SU-DHL-6 (cell line): ENCODE data around the gene HMSD.
A peak's percentile ranks its signal among the peaks of the same experiment; 100 is the strongest.

Source experiments
- H2AFZ ChIP-seq: fragments of 200-600 bp; sonication (generic); 2 replicates; pipeline ENCODE4 v1.6.1; 2014; ENCODE audit warnings: low read depth, mild to moderate bottlenecking, moderate library complexity, mixed read lengths, antibody characterized with exemption, low read length; ENCODE audit not compliant: severe bottlenecking
- H3F3A ChIP-seq: fragments of 200-600 bp; shearing (Covaris generic); 2 replicates; pipeline ENCODE4 v1.6.0; 2016; ENCODE audit warnings: antibody characterized with exemption, mild to moderate bottlenecking; ENCODE audit not compliant: insufficient read depth
- H3K27ac ChIP-seq: fragments of 200-600 bp; sonication (generic); 2 replicates; pipeline ENCODE4 v1.5.1; 2016; ENCODE audit warnings: low read depth, mild to moderate bottlenecking, low read length, moderate library complexity, mixed read lengths
- H3K27me3 ChIP-seq: fragments of 200-600 bp; sonication (generic), shearing (Covaris generic); 2 replicates; pipeline ENCODE4 v1.6.0; 2014; ENCODE audit warnings: mild to moderate bottlenecking, low read length
- H3K36me3 ChIP-seq: fragments of 200-600 bp; sonication (generic); 2 replicates; pipeline ENCODE4 v1.6.1; 2014; ENCODE audit warnings: mild to moderate bottlenecking, low read length, mixed read lengths
- H3K4me2 ChIP-seq: fragments of 300-600, 200-600 bp; shearing (Covaris generic), sonication (generic); 2 replicates; pipeline ENCODE4 v1.6.0; 2014; ENCODE audit warnings: low read length, low read depth, mild to moderate bottlenecking; ENCODE audit not compliant: poor library complexity, severe bottlenecking
- H3K4me3 ChIP-seq: fragments of 200-600 bp; sonication (generic); 2 replicates; pipeline ENCODE4 v1.5.1; 2014; ENCODE audit warnings: antibody characterized with exemption, low read length, mild to moderate bottlenecking, mixed read lengths; ENCODE audit not compliant: insufficient read depth, poor library complexity, severe bottlenecking
- H3K79me2 ChIP-seq: fragments of 200-600 bp; sonication (generic); 2 replicates; pipeline ENCODE4 v1.6.1; 2014; ENCODE audit warnings: mild to moderate bottlenecking, low read length, moderate library complexity; ENCODE audit not compliant: insufficient read depth
- H3K9ac ChIP-seq: fragments of 200-600 bp; sonication (generic); 2 replicates; pipeline ENCODE4 v1.7.0; 2014; ENCODE audit warnings: mild to moderate bottlenecking, low read length
- H3K9me2 ChIP-seq: fragments of 200-600 bp; sonication (generic); replicated peaks from 2 replicates; pipeline ENCODE4 v1.6.1; 2014; ENCODE audit warnings: low read length; ENCODE audit not compliant: insufficient read depth
- H3K9me3 ChIP-seq: fragments of 200-600 bp; sonication (generic); 2 replicates; pipeline ENCODE4 v1.6.1; 2014; ENCODE audit warnings: low read length, mixed read lengths; ENCODE audit not compliant: insufficient read depth
- H4K20me1 ChIP-seq: fragments of 200-600 bp; sonication (generic); 2 replicates; pipeline ENCODE4 v1.6.1; 2014; ENCODE audit warnings: low read depth, mild to moderate bottlenecking, antibody characterized with exemption, low read length, moderate library complexity, mixed read lengths
- CTCF ChIP-seq: fragments of 200-600 bp; sonication (generic); IDR thresholded peaks from one replicate; pipeline ENCODE4 v1.5.1; 2017; ENCODE audit warnings: antibody characterized with exemption, mild to moderate bottlenecking, low read length, moderate library complexity; ENCODE audit not compliant: insufficient read depth, poor library complexity, severe bottlenecking
- EZH2phosphoT487 ChIP-seq: fragments of 200-600 bp; sonication (generic), shearing (Covaris generic); conservative IDR thresholded peaks from 2 replicates; pipeline ENCODE4 v1.6.1; 2018; ENCODE audit warnings: mild to moderate bottlenecking, antibody characterized with exemption, low read length, moderate library complexity, mixed read lengths

HMSD gene

GRCh38 chr18:63965716-63966330 lies 16.7 kb downstream of the HMSD start:
- Histone ChIP-seq H3K27me3 (no peaks in the 10 kb centered on the region), H3K27ac (no peak overlapping the region), H3F3A (no peaks in the 10 kb centered on the region), H3K4me2 (no peak overlapping the region), H2AFZ (no peak overlapping the region), H3K9me3 (no peaks in the 10 kb centered on the region), H3K4me3 (no peak overlapping the region), H4K20me1 (no peaks in the 10 kb centered on the region), H3K36me3 (no peaks in the 10 kb centered on the region), H3K79me2 (no peaks in the 10 kb centered on the region), H3K9me2 (no peaks in the 10 kb centered on the region), H3K9ac (no peak overlapping the region)
- TF ChIP-seq CTCF (no peak), EZH2phosphoT487 (no peak)

GRCh38 chr18:63969942-63970808 lies 21.1 kb downstream of the HMSD start, which contains the start of gene SERPINB8:
TSS of gene SERPINB8 (plus strand) at chr18:63970081. CDS start at chr18:63978309, 8,228 bp downstream.
- no peaks in the 10 kb centered on the region for H3K36me3 ChIP-seq
- no peaks in the 10 kb centered on the region for H3K9me3 ChIP-seq
- H3K9ac ChIP-seq = peak within 1 kb of the TSS; percentile 56
- TF ChIP-seq EZH2phosphoT487 = no peak
- no peak for TF ChIP-seq CTCF
- peak within 1 kb of the TSS; percentile 71 for H2AFZ ChIP-seq
- H4K20me1 ChIP-seq = no peaks in the 10 kb centered on the region
- H3K4me2 ChIP-seq = peak within 1 kb of the TSS; percentile 46
- no peaks in the 10 kb centered on the region for H3K27me3 ChIP-seq
- H3K4me3 ChIP-seq = peak within 1 kb of the TSS; percentile 55
- no peaks in the 10 kb centered on the region for H3K79me2 ChIP-seq
- H3K27ac ChIP-seq = no peak within 1 kb of the TSS
- H3F3A ChIP-seq = no peaks in the 10 kb centered on the region
- H3K9me2 ChIP-seq = no peaks in the 10 kb centered on the region

GRCh38 chr18:63970809-63971205 lies 21.7 kb downstream of the HMSD start:
- Histone ChIP-seq H4K20me1 (no peaks in the 10 kb centered on the region), H3K79me2 (no peaks in the 10 kb centered on the region), H3K36me3 (no peaks in the 10 kb centered on the region), H3K9ac (peak overlapping the region; percentile 56), H2AFZ (peak overlapping the region; percentile 71), H3K27me3 (no peaks in the 10 kb centered on the region), H3K9me3 (no peaks in the 10 kb centered on the region), H3K27ac (no peak overlapping the region), H3K4me2 (peak overlapping the region; percentile 46), H3K4me3 (peak overlapping the region; percentile 55), H3F3A (no peaks in the 10 kb centered on the region), H3K9me2 (no peaks in the 10 kb centered on the region)
- TF ChIP-seq EZH2phosphoT487 (no peak), CTCF (no peak)
